K562 (cell line): ENCODE data around the gene IDH1. TPM values are rescaled to one million over a fixed set of nuclear protein-coding genes. Genes with fewer than 3 reads are reported as not detected.

ENCODE experiments used
- ATAC-seq: fragments of 200-7000 bp; cut with Tn5 transposase; 3 replicates; pipeline ENCODE4 v1.9.1; 2020; ENCODE audit warnings: moderate library complexity
- BruUV-seq: library from RNA; stranded (reverse); fragments of 400-500 nt; replicated peaks from 2 replicates; lab custom pipeline; 2021; lab: Mats Ljungman, UMichigan
- CTCF ChIA-PET: fragments of 300-600 bp; formaldehyde crosslinking; extraction: SDS; loops from one replicate; lab custom pipeline; 2021; ENCODE audit warnings: low intra/inter-chr PET ratio; lab: Yijun Ruan, JAX
- POLR2A ChIA-PET: fragments of 300-600, 350-650 bp; sonication (Branson Sonifier 250); formaldehyde crosslinking; extraction: SDS; loops from one replicate; lab custom pipeline; 2021; ENCODE audit warnings: antibody characterized with exemption, inconsistent platforms; lab: Yijun Ruan, JAX
- DNase-seq, 4 experiments: peaks; one replicate each; pipeline versions ENCODE4 v3.0.0 to v3.0.0-alpha.2; 2011 to 2018; ENCODE audit warnings: low spot score in 3 of 4, mixed read lengths in 3 of 4; ENCODE audit errors: extremely low read depth in 1 of 4
- FAIRE-seq: peaks from 2 replicates; lab custom pipeline; 2011; peaks lifted over from hg19 to GRCh38; lab: Jason Lieb, UNC
- H2AFZ ChIP-seq: 2 replicates; pipeline ENCODE4 v1.6.0; 2011; ENCODE audit warnings: low read depth, low read length, control low read depth, inconsistent platforms
- H3K27ac ChIP-seq: fragments of 200-600 bp; 3 replicates; pipeline ENCODE4 v1.8.0; 2011; ENCODE audit warnings: low read depth, mild to moderate bottlenecking, control low read depth, inconsistent platforms, low read length, moderate library complexity, mixed read lengths; ENCODE audit errors: extremely low read depth
- H3K27me3 ChIP-seq, 2 experiments: fragments of 300-600 bp in 1 of 2; 2 replicates in 1 of 2; 3 replicates in 1 of 2; pipeline versions ENCODE4 v1.6.0 to v1.8.0; 2011; ENCODE audit warnings: inconsistent platforms in 2 of 2, low read length in 2 of 2, mild to moderate bottlenecking in 1 of 2, mixed read lengths in 1 of 2, moderate library complexity in 1 of 2; ENCODE audit not compliant: control insufficient read depth in 2 of 2, insufficient read depth in 2 of 2
- H3K36me3 ChIP-seq: fragments of 300-600 bp; 3 replicates; pipeline ENCODE4 v1.8.0; 2011; ENCODE audit warnings: mild to moderate bottlenecking, low read length, inconsistent platforms; ENCODE audit not compliant: control insufficient read depth, insufficient read depth
- H3K4me1 ChIP-seq, 2 experiments: fragments of 200-600 bp in 1 of 2; replicated peaks in 1 of 2; 2 replicates in 1 of 2; 3 replicates in 1 of 2; pipeline versions ENCODE4 v1.5.1 to v1.8.0; 2011; ENCODE audit warnings: inconsistent platforms in 2 of 2, low read length in 2 of 2, mild to moderate bottlenecking in 1 of 2, mixed read lengths in 1 of 2, moderate library complexity in 1 of 2; ENCODE audit not compliant: control insufficient read depth in 2 of 2, insufficient read depth in 2 of 2
- H3K4me2 ChIP-seq: 2 replicates; pipeline ENCODE4 v1.6.1; 2011; ENCODE audit warnings: low read length, control low read depth, inconsistent platforms, mixed read lengths; ENCODE audit not compliant: insufficient read depth
- H3K4me3 ChIP-seq: fragments of 200-600 bp; sonication (generic), shearing (Covaris generic); 2 replicates; pipeline ENCODE4 v1.5.1; 2016; ENCODE audit warnings: control low read depth, inconsistent platforms
- H3K79me2 ChIP-seq: fragments of 200-600 bp; 3 replicates; pipeline ENCODE4 v1.8.0; 2011; ENCODE audit warnings: low read length, inconsistent platforms; ENCODE audit not compliant: control insufficient read depth, insufficient read depth
- H3K9ac ChIP-seq, 2 experiments: 2 replicates each; pipeline versions ENCODE4 v1.6.0 to v1.6.1; 2011; ENCODE audit warnings: low read depth in 2 of 2, low read length in 2 of 2, control low read depth in 1 of 2, inconsistent platforms in 1 of 2, mild to moderate bottlenecking in 1 of 2, mixed read lengths in 1 of 2; ENCODE audit not compliant: insufficient read depth in 1 of 2
- H3K9me1 ChIP-seq: one replicate; pipeline ENCODE4 v1.6.0; 2011; ENCODE audit warnings: inconsistent platforms, mild to moderate bottlenecking, low read length, moderate library complexity; ENCODE audit not compliant: control insufficient read depth, insufficient read depth
- H3K9me3 ChIP-seq: replicated peaks from 2 replicates; pipeline ENCODE4 v1.5.1; 2011; ENCODE audit warnings: low read depth, low read length, inconsistent platforms; ENCODE audit not compliant: control insufficient read depth, insufficient read depth
- H4K20me1 ChIP-seq: replicated peaks from 2 replicates; pipeline ENCODE4 v1.6.1; 2011; ENCODE audit warnings: low read length, inconsistent platforms, mixed read lengths; ENCODE audit not compliant: control insufficient read depth, insufficient read depth
- ARHGAP35 ChIP-seq: fragments of 450-650 bp; IDR thresholded peaks from 2 replicates; pipeline ENCODE4 v1.6.1; 2018; ENCODE audit not compliant: partially characterized antibody
- BMI1 ChIP-seq: fragments of 150-350 bp; IDR thresholded peaks from 2 replicates; pipeline ENCODE4 v1.6.1; 2014; ENCODE audit warnings: low read length
- DPF2 ChIP-seq: fragments of 450-650 bp; IDR thresholded peaks from 2 replicates; pipeline ENCODE4 v1.6.1; 2016
- ETV1 ChIP-seq: fragments of 450-650 bp; conservative IDR thresholded peaks from 2 replicates; pipeline ENCODE4 v1.6.1; 2016; ENCODE audit warnings: missing genetic modification characterization, control low read depth, low read depth, missing compliant biosample characterization
- IRF2 ChIP-seq: sonication (generic); formaldehyde crosslinking; IDR thresholded peaks from 2 replicates; pipeline ENCODE4 v1.8.1; 2022; ENCODE audit warnings: mild to moderate bottlenecking, missing genetic modification reagents
- JUN ChIP-seq, 2 experiments: sonication (generic) in 1 of 2; formaldehyde crosslinking in 1 of 2; IDR thresholded peaks; 2 replicates each; pipeline versions ENCODE4 v1.6.1 to v1.8.0; 2012 to 2022; ENCODE audit warnings: borderline replicate concordance in 2 of 2, mild to moderate bottlenecking in 2 of 2, improper control_type of control experiment in 1 of 2, low read depth in 1 of 2, low read length in 1 of 2, missing genetic modification reagents in 1 of 2
- MAZ ChIP-seq, 2 experiments: fragments of 450-650 bp in 1 of 2; sonication (generic) in 1 of 2; formaldehyde crosslinking; IDR thresholded peaks in 1 of 2; conservative IDR thresholded peaks in 1 of 2; 2 replicates each; pipeline versions ENCODE4 v1.4.0 to v1.5.0; 2020; ENCODE audit warnings: mild to moderate bottlenecking in 1 of 2, missing genetic modification reagents in 1 of 2
- MEIS2 ChIP-seq: fragments of 450-650 bp; IDR thresholded peaks from 2 replicates; pipeline ENCODE4 v1.6.1; 2014; ENCODE audit warnings: mild to moderate bottlenecking; ENCODE audit not compliant: partially characterized antibody
- NR2C2 ChIP-seq, 2 experiments: fragments of 200-800 bp in 1 of 2; sonication (Bioruptor generic) in 1 of 2; sonication (generic) in 1 of 2; formaldehyde crosslinking in 1 of 2; IDR thresholded peaks; 2 replicates each; pipeline versions ENCODE4 v1.6.1 to v1.8.0; 2016 to 2022; ENCODE audit warnings: mild to moderate bottlenecking in 1 of 2, missing compliant biosample characterization in 1 of 2, missing genetic modification characterization in 1 of 2, missing genetic modification reagents in 1 of 2
- PPARD ChIP-seq: fragments of 250-450 bp; sonication (Bioruptor Pico); IDR thresholded peaks from 2 replicates; pipeline ENCODE4 v1.8.0; 2022; ENCODE audit warnings: inconsistent platforms, mild to moderate bottlenecking, moderate library complexity
- RB1 ChIP-seq: fragments of 450-650 bp; IDR thresholded peaks from 2 replicates; pipeline ENCODE4 v1.6.1; 2017; ENCODE audit warnings: low read depth, mild to moderate bottlenecking
- RBM17 ChIP-seq: fragments of 200-400 bp; formaldehyde crosslinking; IDR thresholded peaks from 2 replicates; pipeline ENCODE4 v1.6.1; 2017; ENCODE audit warnings: low read depth, mild to moderate bottlenecking, low read length, borderline replicate concordance
- RBM22 ChIP-seq: fragments of 200-400 bp; formaldehyde crosslinking; IDR thresholded peaks from 2 replicates; pipeline ENCODE4 v1.6.1; 2018; ENCODE audit warnings: low read length, low read depth; ENCODE audit not compliant: poor library complexity, severe bottlenecking
- SAFB ChIP-seq: fragments of 200-400 bp; formaldehyde crosslinking; IDR thresholded peaks from 2 replicates; pipeline ENCODE4 v1.6.1; 2017; ENCODE audit warnings: low read depth, low read length, borderline replicate concordance
- SETDB1 ChIP-seq: IDR thresholded peaks from one replicate; pipeline ENCODE4 v1.6.1; 2012; ENCODE audit warnings: low read length, control low read depth, inconsistent platforms
- SP1 ChIP-seq: sonication (generic); formaldehyde crosslinking; IDR thresholded peaks from 2 replicates; pipeline ENCODE4 v1.8.1; 2022; ENCODE audit warnings: mild to moderate bottlenecking, missing genetic modification reagents
- TAF9B ChIP-seq: fragments of 450-650 bp; IDR thresholded peaks from 2 replicates; pipeline ENCODE4 v1.6.1; 2018; ENCODE audit warnings: mild to moderate bottlenecking; ENCODE audit not compliant: partially characterized antibody
- ZKSCAN8 ChIP-seq: fragments of 200-800 bp; sonication (Bioruptor generic); IDR thresholded peaks from 2 replicates; pipeline ENCODE4 v1.6.1; 2016; ENCODE audit warnings: missing genetic modification characterization, missing compliant biosample characterization
- ZNF444 ChIP-seq: fragments of 250-450 bp; sonication (Bioruptor Pico); IDR thresholded peaks from 2 replicates; pipeline ENCODE4 v1.4.0; 2020; ENCODE audit warnings: mild to moderate bottlenecking, moderate library complexity
- ZZZ3 ChIP-seq: fragments of 450-650 bp; IDR thresholded peaks from 2 replicates; pipeline ENCODE4 v1.6.1; 2016; ENCODE audit warnings: antibody characterized with exemption, mild to moderate bottlenecking, moderate library complexity
- WGBS: fragments of 100-300 bp; shearing (Covaris generic); methylation state at CpG from one replicate; pipeline ENCODE4 v1.1.6; 2016; ENCODE audit warnings: low coverage, mixed read lengths; ENCODE audit not compliant: insufficient coverage; ENCODE audit errors: missing lambda C conversion rate; 5-methylcytosine and 5-hydroxymethylcytosine counted together
- in situ Hi-C: fragments of 300-500 bp; cut with MboI; formaldehyde crosslinking; loops from 4 replicates; pipeline ENCODE4 v1.15.0; 2018; ENCODE audit warnings: inconsistent platforms, mixed read lengths
- intact Hi-C: fragments of 100-400 bp; cut with micrococcal nuclease; formaldehyde crosslinking; loops from 2 replicates; pipeline ENCODE4 v1.14.2; 2022
- polyA plus RNA-seq, 8 experiments: library from polyadenylated mRNA; depleted of rRNA in 4 of 8; stranded (reverse) in 5 of 8; unstranded in 3 of 8; fragments of >200 nt; fragmentation: Nextera tagmentation in 2 of 8; fragmentation: Illumina TruSeq in 1 of 8; extraction: Ambion mirVana in 2 of 8; extraction: Trizol in 1 of 8; gene quantifications; 2 replicates each; pipeline versions ENCODE4 v1.2.1 to v1.2.3, GENCODE V29; 2011 to 2014; ENCODE audit warnings: inconsistent platforms in 1 of 8, missing spikeins in 1 of 8
- total RNA-seq, 7 experiments: library from RNA; depleted of rRNA in 6 of 7; stranded (reverse); fragments of >200 nt in 6 of 7; fragmentation: Illumina TruSeq in 2 of 7; extraction: Trizol in 2 of 7; gene quantifications; 2 replicates each; pipeline versions ENCODE4 v1.2.1 to v1.2.3, GENCODE V29; 2011 to 2021; ENCODE audit warnings: low replicate concordance in 1 of 7
- TF ChIP-seq, protein P1 (sequence below): fragments of 450-650 bp; IDR thresholded peaks from 2 replicates; pipeline ENCODE4 v1.6.1; 2016; ENCODE audit warnings: antibody characterized with exemption

IDH1 gene
- total and polyA plus RNA-seq, 9 of the 15 experiments (the other 6 are each of a cell fraction or from before 2014, with no cell fraction given), result 61.9 to 194 (median 101) TPM

DNA sequence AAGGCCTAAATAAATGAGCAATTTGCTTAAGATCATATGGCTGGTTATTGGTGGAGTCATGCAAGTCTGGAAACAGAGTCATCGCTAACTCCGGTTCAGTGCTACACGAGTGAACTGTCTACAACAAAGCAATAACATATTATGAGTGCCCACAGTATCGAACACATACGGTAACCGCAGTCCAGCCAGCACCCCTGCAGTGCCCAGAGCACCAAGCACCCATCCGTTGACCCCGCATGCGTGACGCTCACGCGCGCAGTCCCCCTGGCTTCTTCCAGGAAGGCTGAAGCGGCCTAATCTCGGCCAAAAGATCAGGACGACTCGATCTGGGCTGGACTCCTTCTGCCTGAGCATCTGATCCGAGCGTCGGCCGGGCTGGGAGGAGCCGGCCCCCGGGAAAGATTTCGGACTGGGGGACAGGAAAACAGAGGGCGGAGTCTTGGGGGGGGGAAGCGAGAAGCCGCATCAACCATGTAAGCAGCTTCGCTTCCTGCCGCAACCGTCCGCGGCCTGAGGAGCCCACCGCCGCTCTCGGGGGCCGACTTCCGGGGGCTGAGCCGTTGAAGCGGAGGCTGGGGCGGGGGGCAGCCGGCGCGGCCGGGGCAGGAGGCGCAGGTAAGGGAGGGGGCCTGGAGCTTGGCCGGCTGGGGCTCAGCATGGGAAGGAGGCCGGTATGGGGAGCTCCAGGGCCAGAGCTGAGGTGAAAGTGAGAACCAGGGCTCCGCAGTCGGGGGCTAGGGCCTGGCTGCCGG lies 11.1 kb upstream of the IDH1 start, which contains the start of gene PIKFYVE:
PIKFYVE (plus strand) TSS at position 455 of the 752 bp plus-strand sequence. CDS start 5,265 bp downstream, outside the sequence.
- intact Hi-C loops (loop anchor here (1.0 to 5.0 kb wide), 3 partner anchors 11 to 164 kb away; partner anchors contain the start of gene IDH1), in situ Hi-C loops (no loop called here)
- no peaks in the 10 kb centered on the region for H3K9me1 ChIP-seq
- peak within 1 kb of the TSS; percentile 87 to 96 for H3K9ac ChIP-seq
- H2AFZ ChIP-seq, result peak within 1 kb of the TSS; percentile 95
- no peaks in the 10 kb centered on the region for H3K27me3 ChIP-seq
- H3K36me3 ChIP-seq, result peaks cover 3% of the 10 kb centered on the region; the same call in 1 of the 3 replicates
- H3K79me2 ChIP-seq, result peaks cover 43% of the 10 kb centered on the region
- 0% methylated on average over 22 of the region's 50 CpGs for WGBS
- H3K27ac ChIP-seq, result peak within 1 kb of the TSS; percentile 77
- peaks cover 4 to 7% of the 10 kb centered on the region in 2 experiments; a peak in 4 of 5 replicates for H3K4me1 ChIP-seq
- no TSS peak for BruUV-seq
- peak; percentile 89 for ATAC-seq
- H3K9me3 ChIP-seq, result no peaks in the 10 kb centered on the region; the same call in 1 of the 2 replicates
- peak within 1 kb of the TSS; percentile 84 for H3K4me2 ChIP-seq
- H3K4me3 ChIP-seq, result peak within 1 kb of the TSS; percentile 96
- POLR2A ChIA-PET, result interaction anchor here (0.6 to 4.2 kb wide), 4 partner anchors 9 to 189 kb away, joined by 3 to 21 read pairs (median 4); partner anchors contain the start of gene IDH1
- FAIRE-seq, result peak; percentile 96
- CTCF ChIA-PET, result no interaction called here
- peak; percentile 81 to 96 (median 90) for DNase-seq
- H4K20me1 ChIP-seq, result no peaks in the 10 kb centered on the region; the same call in 1 of the 2 replicates
- TF ChIP-seq IRF2 (CRISPR knock-in tag), result no peak
- no peak for TF ChIP-seq RBM17
- TF ChIP-seq PPARD, result no peak
- peak; percentile 44 for TF ChIP-seq MEIS2
- no peak for TF ChIP-seq RBM22
- TF ChIP-seq JUN (IDR thresholded peaks at IDR 0.05; ENCODE audit: borderline replicate concordance, low read depth, low read length), result no peak
- TF ChIP-seq JUN (CRISPR knock-in tag; IDR thresholded peaks at IDR 0.05; ENCODE audit: borderline replicate concordance), result no peak
- TF ChIP-seq MAZ (CRISPR knock-in tag; conservative IDR thresholded peaks at IDR 0.05 in 1 of 2, IDR thresholded peaks at IDR 0.05 in 1 of 2), result peak in 1 of 2 experiments; percentile 64; a peak in 2 of 4 replicates
- TF ChIP-seq BMI1, result no peak
- TF ChIP-seq SP1 (CRISPR knock-in tag), result peak; percentile 80
- TF ChIP-seq RB1, result 0 out of 2 replicates have a peak, but pooled peaks have one; percentile 21
- no peak for TF ChIP-seq SAFB
- TF ChIP-seq NR2C2 (CRISPR knock-in tag; IDR thresholded peaks at IDR 0.05), result peak; percentile 69; the same call in 1 of the 2 replicates
- peak; percentile 87 for TF ChIP-seq NR2C2 (tag; IDR thresholded peaks at IDR 0.05)
- no peak for TF ChIP-seq ZNF444
- no peak for TF ChIP-seq ZZZ3
- TF ChIP-seq ZKSCAN8 (CRISPR knock-in tag), result no peak
- TF ChIP-seq, protein P1, sequence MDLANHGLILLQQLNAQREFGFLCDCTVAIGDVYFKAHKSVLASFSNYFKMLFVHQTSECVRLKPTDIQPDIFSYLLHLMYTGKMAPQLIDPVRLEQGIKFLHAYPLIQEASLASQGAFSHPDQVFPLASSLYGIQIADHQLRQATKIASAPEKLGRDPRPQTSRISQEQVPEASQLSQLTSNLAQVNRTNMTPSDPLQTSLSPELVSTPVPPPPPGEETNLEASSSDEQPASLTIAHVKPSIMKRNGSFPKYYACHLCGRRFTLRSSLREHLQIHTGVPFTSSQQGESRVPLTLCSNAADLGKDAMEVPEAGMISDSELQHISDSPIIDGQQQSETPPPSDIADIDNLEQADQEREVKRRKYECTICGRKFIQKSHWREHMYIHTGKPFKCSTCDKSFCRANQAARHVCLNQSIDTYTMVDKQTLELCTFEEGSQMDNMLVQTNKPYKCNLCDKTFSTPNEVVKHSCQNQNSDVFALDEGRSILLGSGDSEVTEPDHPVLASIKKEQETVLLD, result peak; percentile 78; the same call in 1 of the 2 replicates
- no peak; the same call in 1 of the 2 replicates for TF ChIP-seq ETV1
- TF ChIP-seq ARHGAP35, result no peak
- TF ChIP-seq TAF9B, result no peak
- 0 out of 2 replicates have a peak, but pooled peaks have one; percentile 31 for TF ChIP-seq DPF2
- no peak for TF ChIP-seq SETDB1
